HCT116 (cell line): ENCODE measurements around the gene KCNA2. TPM values are rescaled to one million over a fixed set of nuclear protein-coding genes. Genes with fewer than 3 reads are reported as not detected.

Source experiments
- ATAC-seq: fragments of 200-7000 bp; cut with Tn5 transposase; 2 replicates; pipeline ENCODE4 v1.9.1; 2020; ENCODE audit warnings: mild to moderate bottlenecking, moderate library complexity
- BruUV-seq: library from RNA; stranded (reverse); fragments of 400-500 nt; replicated peaks from 2 replicates; lab custom pipeline; 2021; lab: Mats Ljungman, UMichigan
- CTCF ChIA-PET: fragments of 300-600 bp; sonication (Branson Sonifier 250); formaldehyde crosslinking; loops from one replicate; lab custom pipeline; 2021; ENCODE audit warnings: antibody characterized with exemption; lab: Charles Lee
- POLR2A ChIA-PET: fragments of 300-600, 350-600 bp; sonication (Branson Sonifier 250); formaldehyde crosslinking; loops from one replicate; lab custom pipeline; 2021; ENCODE audit warnings: antibody characterized with exemption; lab: Charles Lee
- RAD21 ChIA-PET, 2 experiments: fragments of 300-600 bp; sonication (Branson Sonifier 250); formaldehyde crosslinking; loops; one replicate each; lab custom pipeline; 2023; ENCODE audit warnings: low total read pairs in 2 of 2; ENCODE audit not compliant: uncharacterized antibody in 2 of 2, unreplicated experiment in 2 of 2, low non-redundant PET in 1 of 2; lab: Charles Lee
- DNase-seq: peaks from one replicate; pipeline ENCODE4 v3.0.0-alpha.2; 2010; ENCODE audit warnings: low read depth, low spot score
- H2AFZ ChIP-seq: fragments of 200-600 bp; shearing (Covaris generic), sonication (generic); 2 replicates; pipeline ENCODE4 v1.6.1; 2017; ENCODE audit warnings: low read depth, mixed run types, mixed read lengths, antibody characterized with exemption, low read length; ENCODE audit not compliant: poor library complexity, severe bottlenecking
- H3K27ac ChIP-seq: 2 replicates; pipeline ENCODE4 v1.5.1; 2012; ENCODE audit warnings: low read depth, low read length
- H3K27me3 ChIP-seq: fragments of 200-600 bp; sonication (generic); 2 replicates; pipeline ENCODE4 v1.6.1; 2016; ENCODE audit warnings: mixed run types, low read length, mixed read lengths; ENCODE audit not compliant: insufficient read depth
- H3K36me3 ChIP-seq, 2 experiments: fragments of 200-500 bp in 1 of 2; fragments of 200-600 bp in 1 of 2; sonication (Bioruptor generic) in 1 of 2; sonication (generic) in 1 of 2; 2 replicates each; pipeline versions ENCODE4 v1.5.1 to v1.6.1; 2014 to 2016; ENCODE audit warnings: low read length in 2 of 2, inconsistent platforms in 1 of 2, mixed read lengths in 1 of 2, mixed run types in 1 of 2; ENCODE audit not compliant: insufficient read depth in 2 of 2, control insufficient read depth in 1 of 2
- H3K4me1 ChIP-seq, 2 experiments: fragments of 200-600 bp in 1 of 2; sonication (generic) in 1 of 2; 2 replicates each; pipeline versions ENCODE4 v1.5.1 to v1.6.1; 2012 to 2017; ENCODE audit warnings: low read length in 2 of 2, inconsistent platforms in 1 of 2, mild to moderate bottlenecking in 1 of 2, mixed read lengths in 1 of 2, mixed run types in 1 of 2, moderate library complexity in 1 of 2; ENCODE audit not compliant: insufficient read depth in 2 of 2, control insufficient read depth in 1 of 2
- H3K4me2 ChIP-seq: fragments of 200-600 bp; sonication (generic); 2 replicates; pipeline ENCODE4 v1.6.1; 2017; ENCODE audit warnings: mixed run types, low read length, mixed read lengths
- H3K4me3 ChIP-seq, 2 experiments: fragments of 200-600 bp in 1 of 2; sonication (generic) in 1 of 2; replicated peaks in 1 of 2; 2 replicates each; pipeline ENCODE4 v1.5.1; 2011 to 2016; ENCODE audit warnings: low read length in 2 of 2, control low read depth in 1 of 2, low read depth in 1 of 2, mild to moderate bottlenecking in 1 of 2, mixed read lengths in 1 of 2, mixed run types in 1 of 2
- H3K79me2 ChIP-seq: fragments of 200-600 bp; sonication (generic); 2 replicates; pipeline ENCODE4 v1.6.1; 2017; ENCODE audit warnings: mild to moderate bottlenecking, mixed run types, low read length, moderate library complexity, mixed read lengths; ENCODE audit not compliant: insufficient read depth
- H3K9ac ChIP-seq: fragments of 200-600 bp; sonication (generic); 2 replicates; pipeline ENCODE4 v1.6.1; 2016; ENCODE audit warnings: low read length, mixed read lengths
- H3K9me2 ChIP-seq: fragments of 200-600 bp; sonication (generic), shearing (Covaris generic); 2 replicates; pipeline ENCODE4 v1.6.1; 2017; ENCODE audit warnings: mixed run types, mild to moderate bottlenecking, moderate library complexity; ENCODE audit not compliant: insufficient read depth
- H3K9me3 ChIP-seq, 2 experiments: fragments of 200-500 bp in 1 of 2; fragments of 200-600 bp in 1 of 2; sonication (Bioruptor generic) in 1 of 2; sonication (generic) in 1 of 2; 2 replicates each; pipeline ENCODE4 v1.6.1; 2014 to 2017; ENCODE audit warnings: low read length in 2 of 2, mixed read lengths in 2 of 2, inconsistent platforms in 1 of 2, low read depth in 1 of 2, mild to moderate bottlenecking in 1 of 2, mixed run types in 1 of 2, moderate library complexity in 1 of 2; ENCODE audit not compliant: control insufficient read depth in 1 of 2, insufficient read depth in 1 of 2
- H4K20me1 ChIP-seq: fragments of 200-600 bp; sonication (generic), shearing (Covaris generic); 2 replicates; pipeline ENCODE4 v1.6.1; 2017; ENCODE audit warnings: mixed run types, mild to moderate bottlenecking, moderate library complexity; ENCODE audit not compliant: insufficient read depth
- CBX3 ChIP-seq: IDR thresholded peaks from 2 replicates; pipeline ENCODE4 v1.6.1; 2012; ENCODE audit warnings: low read depth
- CEBPB ChIP-seq: IDR thresholded peaks from 2 replicates; pipeline ENCODE4 v1.6.1; 2012; ENCODE audit warnings: low read depth
- CTCF ChIP-seq, 3 experiments: fragments of 200-600 bp in 1 of 3; sonication (generic) in 1 of 3; IDR thresholded peaks in 2 of 3; conservative IDR thresholded peaks in 1 of 3; 2 replicates each; pipeline ENCODE4 v1.5.1; 2012 to 2017; ENCODE audit warnings: low read depth in 2 of 3, low read length in 2 of 3, antibody characterized with exemption in 1 of 3, borderline replicate concordance in 1 of 3, control low read depth in 1 of 3, mild to moderate bottlenecking in 1 of 3, mixed read lengths in 1 of 3, mixed run types in 1 of 3, moderate library complexity in 1 of 3; ENCODE audit not compliant: insufficient read depth in 1 of 3
- EGR1 ChIP-seq: IDR thresholded peaks from 2 replicates; pipeline ENCODE4 v1.6.1; 2012; ENCODE audit warnings: low read depth
- ELF1 ChIP-seq: IDR thresholded peaks from 2 replicates; pipeline ENCODE4 v1.6.1; 2012; ENCODE audit warnings: low read depth, borderline replicate concordance
- EZH2 ChIP-seq: fragments of 200-600 bp; sonication (generic); IDR thresholded peaks from 2 replicates; pipeline ENCODE4 v1.6.1; 2017; ENCODE audit warnings: antibody characterized with exemption, mixed run types
- EZH2phosphoT487 ChIP-seq: fragments of 200-600 bp; IDR thresholded peaks from 2 replicates; pipeline ENCODE4 v1.6.1; 2018; ENCODE audit warnings: antibody characterized with exemption, borderline replicate concordance
- RAD21 ChIP-seq: IDR thresholded peaks from 2 replicates; pipeline ENCODE4 v1.6.1; 2012; ENCODE audit warnings: low read depth, mild to moderate bottlenecking
- SIN3A ChIP-seq: IDR thresholded peaks from 2 replicates; pipeline ENCODE4 v1.6.1; 2012; ENCODE audit warnings: low read depth
- SP1 ChIP-seq: IDR thresholded peaks from 2 replicates; pipeline ENCODE4 v1.6.1; 2012; ENCODE audit warnings: low read depth
- SRF ChIP-seq: IDR thresholded peaks from 2 replicates; pipeline ENCODE4 v1.6.1; 2012; ENCODE audit warnings: low read depth
- ZFX ChIP-seq: fragments of 450-650 bp; IDR thresholded peaks from 2 replicates; pipeline ENCODE4 v1.6.1; 2017
- intact Hi-C: fragments of 100-400 bp; cut with micrococcal nuclease; formaldehyde crosslinking; loops from 2 replicates; pipeline ENCODE4 v1.10.0; 2022
- total RNA-seq: library from RNA; stranded (reverse); gene quantifications from one replicate; pipeline ENCODE4 v1.2.1, GENCODE V29; 2021; ENCODE audit not compliant: unreplicated experiment
- TF ChIP-seq, protein P1 (sequence below): IDR thresholded peaks from 2 replicates; pipeline ENCODE4 v1.6.1; 2012
- TF ChIP-seq, protein P2 (sequence below): IDR thresholded peaks from 2 replicates; pipeline ENCODE4 v1.6.1; 2012
- TF ChIP-seq, protein P3 (sequence below): IDR thresholded peaks from 2 replicates; pipeline ENCODE4 v1.6.1; 2011; ENCODE audit warnings: mild to moderate bottlenecking, low read length, moderate library complexity; ENCODE audit not compliant: insufficient replicate concordance; ENCODE audit errors: extremely low read depth

Gene KCNA2
- total RNA-seq, 1 experiment from 2014 or later, result not detected

DNA sequence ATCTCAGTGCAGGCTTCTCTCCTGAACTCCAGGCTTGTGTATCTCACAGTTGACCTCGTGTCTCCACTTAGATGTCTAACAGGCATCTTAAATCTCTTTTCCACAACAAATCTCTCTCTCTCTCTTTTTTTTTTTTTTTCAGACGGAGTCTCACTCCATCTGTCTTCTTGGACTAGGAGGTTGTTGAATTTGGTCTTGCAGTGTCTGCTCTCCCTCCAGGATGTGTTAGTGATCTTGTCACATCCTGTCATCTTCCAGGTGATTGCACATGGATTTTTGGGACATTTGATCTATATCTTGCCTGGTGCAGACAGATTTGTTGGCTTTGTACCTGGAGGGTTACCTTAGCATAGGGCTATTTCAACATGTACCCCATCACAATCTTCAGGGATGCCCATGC is 60.7 kb downstream of the KCNA2 start:
- no peak overlapping the region for H3K9ac ChIP-seq
- no peak for DNase-seq
- TF ChIP-seq CBX3, result no peak
- no peak for TF ChIP-seq ELF1
- TF ChIP-seq, all 23 proteins: peak for 0
- Histone ChIP-seq H3K9me3 (no peaks in the 10 kb centered on the region), H3K4me1 (no peaks in the 10 kb centered on the region), H3K36me3 (no peaks in the 10 kb centered on the region), H3K4me2 (no peak overlapping the region), H3K4me3 (no peak overlapping the region), H3K27me3 (peaks cover 50% of the 10 kb centered on the region), H3K27ac (no peak overlapping the region), H3K9me2 (no peaks in the 10 kb centered on the region), H4K20me1 (no peaks in the 10 kb centered on the region), H3K79me2 (no peaks in the 10 kb centered on the region), H2AFZ (no peak overlapping the region)
- intact Hi-C loops, result no loop called here
- ATAC-seq, result no peak
- ChIA-PET POLR2A (no interaction called here), CTCF (no interaction called here), RAD21 (no interaction called here)
- no TSS peak for BruUV-seq

- ATAC-seq, result no peak
- Histone ChIP-seq H3K9me2 (no peaks in the 10 kb centered on the region), H3K36me3 (no peaks in the 10 kb centered on the region), H3K79me2 (no peaks in the 10 kb centered on the region), H4K20me1 (no peaks in the 10 kb centered on the region), H3K9me3 (no peaks in the 10 kb centered on the region), H3K27me3 (peaks cover 52% of the 10 kb centered on the region), H3K27ac (no peak overlapping the region), H3K9ac (no peak overlapping the region), H3K4me1 (no peaks in the 10 kb centered on the region), H3K4me3 (no peak overlapping the region), H3K4me2 (no peak overlapping the region), H2AFZ (no peak overlapping the region)
- CTCF ChIA-PET, result no interaction called here
- POLR2A ChIA-PET, result no interaction called here
- intact Hi-C loops, result no loop called here
- no TSS peak for BruUV-seq
- no peak for DNase-seq
- RAD21 ChIA-PET, result no interaction called here
- no peak for TF ChIP-seq SIN3A
- no peak for TF ChIP-seq ZFX
- TF ChIP-seq SRF, result no peak
- no peak for TF ChIP-seq CTCF (IDR thresholded peaks at IDR 0.05 in 2 of 3, conservative IDR thresholded peaks at IDR 0.05 in 1 of 3; ENCODE audit: borderline replicate concordance in 1 of 3, insufficient read depth in 1 of 3, low read depth in 2 of 3, low read length in 2 of 3)
- TF ChIP-seq EZH2phosphoT487, result no peak
- TF ChIP-seq SP1, result no peak
- no peak for TF ChIP-seq RAD21
- TF ChIP-seq, protein P1, sequence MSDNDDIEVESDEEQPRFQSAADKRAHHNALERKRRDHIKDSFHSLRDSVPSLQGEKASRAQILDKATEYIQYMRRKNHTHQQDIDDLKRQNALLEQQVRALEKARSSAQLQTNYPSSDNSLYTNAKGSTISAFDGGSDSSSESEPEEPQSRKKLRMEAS, result no peak
- TF ChIP-seq CEBPB, result no peak
- TF ChIP-seq, protein P2, sequence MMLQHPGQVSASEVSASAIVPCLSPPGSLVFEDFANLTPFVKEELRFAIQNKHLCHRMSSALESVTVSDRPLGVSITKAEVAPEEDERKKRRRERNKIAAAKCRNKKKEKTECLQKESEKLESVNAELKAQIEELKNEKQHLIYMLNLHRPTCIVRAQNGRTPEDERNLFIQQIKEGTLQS, result no peak
- no peak for TF ChIP-seq EZH2
- TF ChIP-seq, protein P3, sequence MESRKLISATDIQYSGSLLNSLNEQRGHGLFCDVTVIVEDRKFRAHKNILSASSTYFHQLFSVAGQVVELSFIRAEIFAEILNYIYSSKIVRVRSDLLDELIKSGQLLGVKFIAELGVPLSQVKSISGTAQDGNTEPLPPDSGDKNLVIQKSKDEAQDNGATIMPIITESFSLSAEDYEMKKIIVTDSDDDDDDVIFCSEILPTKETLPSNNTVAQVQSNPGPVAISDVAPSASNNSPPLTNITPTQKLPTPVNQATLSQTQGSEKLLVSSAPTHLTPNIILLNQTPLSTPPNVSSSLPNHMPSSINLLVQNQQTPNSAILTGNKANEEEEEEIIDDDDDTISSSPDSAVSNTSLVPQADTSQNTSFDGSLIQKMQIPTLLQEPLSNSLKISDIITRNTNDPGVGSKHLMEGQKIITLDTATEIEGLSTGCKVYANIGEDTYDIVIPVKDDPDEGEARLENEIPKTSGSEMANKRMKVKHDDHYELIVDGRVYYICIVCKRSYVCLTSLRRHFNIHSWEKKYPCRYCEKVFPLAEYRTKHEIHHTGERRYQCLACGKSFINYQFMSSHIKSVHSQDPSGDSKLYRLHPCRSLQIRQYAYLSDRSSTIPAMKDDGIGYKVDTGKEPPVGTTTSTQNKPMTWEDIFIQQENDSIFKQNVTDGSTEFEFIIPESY, result no peak
- TF ChIP-seq EGR1, result no peak
Observed at GRCh38 chr1:110544753-110545152, 61.4 kb downstream of the KCNA2 start.
